D721Med (cell line): ENCODE measurements around the gene ANO4.

Source experiments
- DNase-seq: peaks from one replicate; pipeline ENCODE4 v3.0.0; 2011; ENCODE audit warnings: low spot score; ENCODE audit not compliant: insufficient read length
- FAIRE-seq: peaks from 2 replicates; lab custom pipeline; 2011; peaks lifted over from hg19 to GRCh38; lab: Jason Lieb, UNC
- TF ChIP-seq, protein P1 (sequence below): IDR thresholded peaks from 2 replicates; pipeline ENCODE4 v1.5.1; 2012; ENCODE audit warnings: mild to moderate bottlenecking, control low read depth; ENCODE audit not compliant: insufficient read depth; ENCODE audit errors: missing control alignments

ANO4 gene

GRCh38 chr12:101173197-101173749, 378.7 kb downstream of the ANO4 start:
- FAIRE-seq (no peak), DNase-seq (no peak)
- TF ChIP-seq, protein P1, sequence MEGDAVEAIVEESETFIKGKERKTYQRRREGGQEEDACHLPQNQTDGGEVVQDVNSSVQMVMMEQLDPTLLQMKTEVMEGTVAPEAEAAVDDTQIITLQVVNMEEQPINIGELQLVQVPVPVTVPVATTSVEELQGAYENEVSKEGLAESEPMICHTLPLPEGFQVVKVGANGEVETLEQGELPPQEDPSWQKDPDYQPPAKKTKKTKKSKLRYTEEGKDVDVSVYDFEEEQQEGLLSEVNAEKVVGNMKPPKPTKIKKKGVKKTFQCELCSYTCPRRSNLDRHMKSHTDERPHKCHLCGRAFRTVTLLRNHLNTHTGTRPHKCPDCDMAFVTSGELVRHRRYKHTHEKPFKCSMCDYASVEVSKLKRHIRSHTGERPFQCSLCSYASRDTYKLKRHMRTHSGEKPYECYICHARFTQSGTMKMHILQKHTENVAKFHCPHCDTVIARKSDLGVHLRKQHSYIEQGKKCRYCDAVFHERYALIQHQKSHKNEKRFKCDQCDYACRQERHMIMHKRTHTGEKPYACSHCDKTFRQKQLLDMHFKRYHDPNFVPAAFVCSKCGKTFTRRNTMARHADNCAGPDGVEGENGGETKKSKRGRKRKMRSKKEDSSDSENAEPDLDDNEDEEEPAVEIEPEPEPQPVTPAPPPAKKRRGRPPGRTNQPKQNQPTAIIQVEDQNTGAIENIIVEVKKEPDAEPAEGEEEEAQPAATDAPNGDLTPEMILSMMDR = no peak

- no peak for FAIRE-seq
- TF ChIP-seq, protein P1 = no peak
- no peak for DNase-seq
These were observed 380.0 kb downstream of the ANO4 start for GRCh38 chr12:101174541-101174940.
